Measurements from ENCODE around the gene TGFBR3. TPM values are rescaled to one million over a fixed set of nuclear protein-coding genes. Genes with fewer than 3 reads are reported as not detected.

TGFBR3 gene
- total RNA-seq, 1 experiment from 2014 or later = 2.4 TPM

DNA sequence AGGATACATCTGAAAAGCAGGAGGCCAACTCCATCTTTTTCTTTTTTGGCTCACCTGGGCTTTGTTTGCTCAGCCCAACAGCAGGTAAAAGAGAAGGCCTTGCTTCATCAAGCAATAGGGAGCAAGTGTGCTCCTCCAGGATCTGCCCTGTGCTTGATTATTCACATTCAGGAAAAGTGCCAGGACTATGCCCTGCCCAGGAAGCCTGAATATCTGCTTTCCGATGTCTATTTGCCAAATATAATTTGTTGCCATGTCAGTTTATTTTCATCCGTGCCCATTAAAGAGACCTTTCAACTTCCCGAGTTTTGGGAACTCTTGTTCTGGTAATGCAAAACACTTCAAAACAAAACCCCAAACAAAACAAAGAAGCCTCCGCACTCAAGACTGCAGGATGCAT, 200.0 kb downstream of the TGFBR3 start:
- Histone ChIP-seq H3K14ac (ENCODE audit: insufficient read depth, low read length) (no peak overlapping the region), H4K20me1 (ENCODE audit: control insufficient read depth, insufficient read depth, insufficient read length) (no peaks in the 10 kb centered on the region), H3K23me2 (ENCODE audit: insufficient read length, low read depth, low read length, poor library complexity, severe bottlenecking) (no peaks in the 10 kb centered on the region), H3K79me1 (ENCODE audit: insufficient read depth, low read depth, low read length, poor library complexity, severe bottlenecking) (no peaks in the 10 kb centered on the region), H3K27me3 (ENCODE audit: insufficient read depth, low read length) (no peaks in the 10 kb centered on the region), H3K9me3 (ENCODE audit: control insufficient read depth, low read depth, low read length) (no peaks in the 10 kb centered on the region), H3K4ac (ENCODE audit: low read depth, low read length) (no peak overlapping the region), H2BK20ac (ENCODE audit: low read depth, low read length, poor library complexity, severe bottlenecking) (no peak overlapping the region), H3K23ac (ENCODE audit: insufficient read length, low read depth, low read length) (no peak overlapping the region), H2BK15ac (ENCODE audit: low read depth, low read length) (no peak overlapping the region), H3K79me2 (ENCODE audit: insufficient read depth, low read length) (no peaks in the 10 kb centered on the region), H3K27ac (ENCODE audit: insufficient read length, low read depth, low read length) (no peak overlapping the region), H4K91ac (ENCODE audit: insufficient read length, low read depth, low read length) (no peak overlapping the region), H2AK5ac (ENCODE audit: insufficient read length, low read length) (no peak overlapping the region), H3K18ac (ENCODE audit: insufficient read length, low read depth, low read length) (no peak overlapping the region), H3T11ph (ENCODE audit: low read length) (no peak overlapping the region), H4K5ac (ENCODE audit: insufficient read length, low read depth, low read length) (no peak overlapping the region), H2BK12ac (ENCODE audit: insufficient read length, low read depth, low read length) (no peak overlapping the region), H4K8ac (replicated peaks; ENCODE audit: insufficient read length, low read depth, low read length) (no peak overlapping the region), H3K56ac (ENCODE audit: insufficient read length, low read depth, low read length) (no peak overlapping the region), H3K4me2 (ENCODE audit: insufficient read depth, insufficient read length, low read length) (no peak overlapping the region), H2BK5ac (ENCODE audit: insufficient read length, low read length) (no peak overlapping the region), H2BK120ac (ENCODE audit: low read depth, low read length, poor library complexity, severe bottlenecking) (no peak overlapping the region), H3K4me1 (ENCODE audit: insufficient read depth, low read length) (peaks cover 8% of the 10 kb centered on the region; the same call in 1 of the 2 replicates), H2AFZ (ENCODE audit: low read length) (no peak overlapping the region), H3K9ac (ENCODE audit: extremely low read depth, insufficient read length, low read length) (no peak overlapping the region)
- no peaks in the 10 kb centered on the region for H3K9me3 Mint-ChIP-seq
- no peak overlapping the region for H3K4me3 Mint-ChIP-seq
- no peaks in the 10 kb centered on the region for H3K36me3 Mint-ChIP-seq (ENCODE audit: insufficient read depth in 1 of 3, low read depth in 3 of 3)
- WGBS (ENCODE audit: extremely low coverage, insufficient read length, low lambda C conversion rate) = no CpG with 5 or more reads among the region's 4 CpGs
- DNase-seq = no peak
- TF ChIP-seq CTCF (conservative IDR thresholded peaks at IDR 0.05) = no peak
- H3K27me3 Mint-ChIP-seq (ENCODE audit: low read depth) = no peaks in the 10 kb centered on the region
- peaks cover 51 to 63% of the 10 kb centered on the region in 2 experiments for H3K4me1 Mint-ChIP-seq
- no peak overlapping the region for H3K27ac Mint-ChIP-seq
